ENCODE measurements around the gene SRSF12.

Gene SRSF12

DNA sequence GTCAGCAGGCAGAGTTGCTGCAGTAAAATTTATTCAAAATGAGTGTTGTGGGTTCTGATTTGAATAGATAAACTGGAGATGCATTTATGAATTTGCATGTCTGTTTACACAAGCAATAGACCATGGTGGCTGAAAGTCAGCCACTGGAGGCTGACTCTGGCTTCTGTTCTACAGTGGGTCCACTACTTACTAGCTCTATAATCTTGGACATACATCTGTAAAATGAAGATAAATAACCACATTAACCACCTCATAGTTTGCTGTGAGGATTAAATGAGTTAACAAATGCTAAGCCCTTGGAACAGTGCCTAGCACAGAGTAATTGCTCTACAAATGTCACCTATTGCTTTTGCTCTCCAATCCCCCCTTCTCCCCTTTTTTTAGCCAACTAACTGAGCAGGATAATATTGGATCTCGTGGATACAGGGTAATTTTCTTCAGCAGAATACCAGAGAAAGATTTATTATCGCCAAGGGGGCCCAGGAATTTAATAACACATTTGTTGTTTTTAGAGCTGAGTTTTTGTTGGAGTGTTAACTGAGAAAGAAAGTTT, 26.6 kb upstream of the SRSF12 start:
- TF ChIP-seq, protein P1, sequence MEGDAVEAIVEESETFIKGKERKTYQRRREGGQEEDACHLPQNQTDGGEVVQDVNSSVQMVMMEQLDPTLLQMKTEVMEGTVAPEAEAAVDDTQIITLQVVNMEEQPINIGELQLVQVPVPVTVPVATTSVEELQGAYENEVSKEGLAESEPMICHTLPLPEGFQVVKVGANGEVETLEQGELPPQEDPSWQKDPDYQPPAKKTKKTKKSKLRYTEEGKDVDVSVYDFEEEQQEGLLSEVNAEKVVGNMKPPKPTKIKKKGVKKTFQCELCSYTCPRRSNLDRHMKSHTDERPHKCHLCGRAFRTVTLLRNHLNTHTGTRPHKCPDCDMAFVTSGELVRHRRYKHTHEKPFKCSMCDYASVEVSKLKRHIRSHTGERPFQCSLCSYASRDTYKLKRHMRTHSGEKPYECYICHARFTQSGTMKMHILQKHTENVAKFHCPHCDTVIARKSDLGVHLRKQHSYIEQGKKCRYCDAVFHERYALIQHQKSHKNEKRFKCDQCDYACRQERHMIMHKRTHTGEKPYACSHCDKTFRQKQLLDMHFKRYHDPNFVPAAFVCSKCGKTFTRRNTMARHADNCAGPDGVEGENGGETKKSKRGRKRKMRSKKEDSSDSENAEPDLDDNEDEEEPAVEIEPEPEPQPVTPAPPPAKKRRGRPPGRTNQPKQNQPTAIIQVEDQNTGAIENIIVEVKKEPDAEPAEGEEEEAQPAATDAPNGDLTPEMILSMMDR (IDR thresholded peaks at IDR 0.05; ENCODE audit: insufficient read depth, low read length, poor library complexity, severe bottlenecking), result no peak
- H3K4me3 ChIP-seq (replicated peaks; ENCODE audit: low read depth, low read length), result no peak overlapping the region
- DNase-seq (ENCODE audit: extremely low read depth, insufficient read length), result peak; percentile 31
- H3K27me3 ChIP-seq (replicated peaks; ENCODE audit: control insufficient read depth, insufficient read depth, low read length), result no peaks in the 10 kb centered on the region; the same call in 1 of the 2 replicates
- no peaks in the 10 kb centered on the region for H3K36me3 ChIP-seq (ENCODE audit: control insufficient read depth, insufficient read depth, low read length)

DNA sequence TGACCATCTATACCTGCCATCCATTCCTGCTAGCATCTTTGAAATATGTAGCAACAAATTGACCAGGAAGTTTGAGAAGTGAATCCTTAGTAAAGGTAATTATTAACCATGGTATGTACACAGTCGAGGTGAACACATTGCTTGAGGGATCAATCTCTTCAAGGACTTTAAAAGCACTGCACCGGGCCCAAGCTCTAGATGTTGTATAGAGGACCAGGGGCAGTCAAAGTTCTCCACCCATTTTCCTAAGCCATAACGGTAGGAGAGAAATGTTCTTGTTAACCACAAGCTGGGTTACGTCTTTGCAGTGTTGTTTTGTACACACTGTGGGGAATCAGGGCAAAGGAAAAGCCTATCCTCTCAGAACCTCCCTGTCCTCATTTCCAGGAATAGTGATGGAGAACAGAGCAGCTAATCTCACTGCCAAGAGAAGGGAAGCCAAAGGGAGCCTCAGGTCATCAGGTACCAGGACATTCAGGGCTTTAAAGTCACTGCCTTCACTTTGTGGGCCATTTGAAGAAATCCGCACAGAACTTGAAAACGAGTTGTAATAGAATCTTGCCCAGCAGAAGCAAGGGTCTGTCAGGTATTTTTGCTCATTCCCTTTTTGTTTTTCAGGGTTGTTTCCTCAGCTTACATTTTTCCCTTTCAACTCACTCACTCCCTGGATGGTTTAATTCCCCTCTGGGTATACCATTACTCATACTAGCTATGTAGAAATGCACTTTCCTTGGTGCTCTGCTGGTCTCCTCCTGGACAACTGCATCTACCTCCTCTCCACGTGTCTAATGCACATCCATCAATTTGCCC, 22.7 kb upstream of the SRSF12 start:
- Histone ChIP-seq H3K36me3 (ENCODE audit: control insufficient read depth, insufficient read depth, low read length) (no peaks in the 10 kb centered on the region), H3K4me3 (replicated peaks; ENCODE audit: low read depth, low read length) (no peak overlapping the region), H3K27me3 (replicated peaks; ENCODE audit: control insufficient read depth, insufficient read depth, low read length) (no peaks in the 10 kb centered on the region; the same call in 1 of the 2 replicates)
- no peak for DNase-seq (ENCODE audit: extremely low read depth, insufficient read length)
- TF ChIP-seq, protein P1 (IDR thresholded peaks at IDR 0.05; ENCODE audit: insufficient read depth, low read length, poor library complexity, severe bottlenecking), result no peak

DNA sequence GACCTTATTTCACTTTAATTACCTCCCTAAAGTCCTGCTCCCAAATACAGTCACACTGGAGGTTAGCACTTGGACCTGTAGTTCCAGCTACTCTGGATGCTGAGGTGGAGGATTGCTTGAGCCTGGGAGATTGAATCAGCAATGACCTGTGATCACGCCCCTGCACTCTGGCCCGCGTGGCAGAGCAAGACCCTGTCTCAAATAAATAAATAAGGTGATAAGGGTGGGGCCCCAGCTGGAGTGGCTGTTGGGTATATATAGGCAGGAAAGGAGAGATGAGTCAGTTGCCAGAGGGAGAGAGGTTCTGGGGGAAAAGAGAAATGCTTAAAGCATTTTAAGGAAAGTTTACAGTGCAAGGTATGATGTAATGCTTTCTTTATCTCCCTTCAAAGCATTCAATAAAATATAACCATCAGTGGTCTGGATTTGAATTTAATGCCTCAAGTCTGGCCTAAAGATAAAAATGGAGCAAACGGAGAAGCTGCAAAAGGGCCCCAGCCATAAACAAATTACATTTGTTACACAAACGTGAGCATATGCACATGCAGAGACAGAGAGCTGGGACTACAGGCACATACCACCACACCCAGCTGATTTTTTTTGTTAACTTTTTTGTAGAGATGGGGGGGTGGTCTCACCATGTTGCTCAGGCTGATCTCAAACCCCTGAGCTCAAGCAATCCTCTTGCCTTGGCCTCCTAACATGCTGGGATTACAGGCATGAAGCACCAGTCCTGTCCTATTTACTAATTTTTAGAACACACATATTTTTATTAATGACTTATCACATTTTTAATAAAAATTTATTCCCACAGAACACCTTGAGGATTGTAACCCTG, 21.9 kb upstream of the SRSF12 start:
- TF ChIP-seq, protein P1 (IDR thresholded peaks at IDR 0.05; ENCODE audit: insufficient read depth, low read length, poor library complexity, severe bottlenecking), result no peak
- no peaks in the 10 kb centered on the region; the same call in 1 of the 2 replicates for H3K27me3 ChIP-seq (replicated peaks; ENCODE audit: control insufficient read depth, insufficient read depth, low read length)

DNA sequence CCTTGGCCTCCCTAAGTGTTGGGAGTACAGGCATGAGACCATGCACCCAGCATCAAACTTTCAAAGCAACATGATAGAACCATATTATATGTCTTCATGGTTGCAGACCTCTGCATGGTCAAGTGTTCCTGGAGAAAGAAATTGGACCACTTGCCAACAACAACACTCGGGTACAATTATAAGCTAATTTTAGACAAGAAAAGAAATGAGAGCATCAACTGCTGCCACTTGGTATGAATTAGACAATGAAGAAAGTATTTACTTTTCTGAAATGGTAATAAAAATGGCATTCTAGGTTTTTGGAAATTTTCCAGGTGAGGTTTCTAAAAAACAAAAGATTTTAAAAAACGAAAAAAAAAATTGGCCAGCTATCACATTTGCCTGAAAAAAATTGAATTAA, 20.3 kb upstream of the SRSF12 start:
- TF ChIP-seq, protein P1 (IDR thresholded peaks at IDR 0.05; ENCODE audit: insufficient read depth, low read length, poor library complexity, severe bottlenecking), result no peak
- no peak overlapping the region for H3K4me3 ChIP-seq (replicated peaks; ENCODE audit: low read depth, low read length)

More for the DNA sequence above, 21.9 kb upstream of the SRSF12 start:
- DNase-seq (ENCODE audit: extremely low read depth, insufficient read length), result no peak
- H3K36me3 ChIP-seq (ENCODE audit: control insufficient read depth, insufficient read depth, low read length), result no peaks in the 10 kb centered on the region
- H3K4me3 ChIP-seq (replicated peaks; ENCODE audit: low read depth, low read length), result no peak overlapping the region

DNA sequence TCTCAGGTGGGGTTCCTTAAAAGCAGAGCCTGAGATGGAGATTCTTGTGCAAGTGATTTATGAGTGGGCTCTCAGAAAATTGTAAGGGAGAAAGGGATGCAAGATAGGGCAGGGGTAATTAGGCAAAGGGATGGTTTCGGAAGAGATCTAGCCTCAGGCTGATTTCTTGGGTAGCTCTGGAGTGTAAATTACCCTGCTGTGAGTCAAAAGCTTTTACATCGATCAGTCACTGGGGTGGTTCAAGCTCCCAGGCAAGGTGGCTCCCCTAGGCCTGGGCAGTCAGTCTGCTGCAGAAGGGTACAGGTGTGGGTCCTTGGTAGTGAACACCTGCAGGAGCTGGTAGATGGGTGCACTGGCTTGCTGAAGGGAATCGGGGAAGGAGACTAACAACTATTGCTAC, 16.9 kb upstream of the SRSF12 start:
- TF ChIP-seq, protein P1 (IDR thresholded peaks at IDR 0.05; ENCODE audit: insufficient read depth, low read length, poor library complexity, severe bottlenecking), result no peak
- DNase-seq (ENCODE audit: extremely low read depth, insufficient read length), result no peak
- Histone ChIP-seq H3K4me3 (replicated peaks; ENCODE audit: low read depth, low read length) (no peak overlapping the region), H3K36me3 (ENCODE audit: control insufficient read depth, insufficient read depth, low read length) (no peaks in the 10 kb centered on the region), H3K27me3 (replicated peaks; ENCODE audit: control insufficient read depth, insufficient read depth, low read length) (no peaks in the 10 kb centered on the region)

More for the DNA sequence above, 20.3 kb upstream of the SRSF12 start:
- DNase-seq (ENCODE audit: extremely low read depth, insufficient read length), result no peak
- Histone ChIP-seq H3K36me3 (ENCODE audit: control insufficient read depth, insufficient read depth, low read length) (no peaks in the 10 kb centered on the region), H3K27me3 (replicated peaks; ENCODE audit: control insufficient read depth, insufficient read depth, low read length) (no peaks in the 10 kb centered on the region; the same call in 1 of the 2 replicates)

Data from GM06990 (cell line).